SK-N-SH (cell line): Measurements from ENCODE around the gene ATXN2. TPM values are rescaled to one million over a fixed set of nuclear protein-coding genes. Genes with fewer than 3 reads are reported as not detected.
"Not testable (repeated sequence)": the region's sequence is repeated elsewhere in the genome, so short reads cannot be mapped to it uniquely, and the experiment has no call there.

Source experiments
- CTCF ChIA-PET: fragments of 300-600, 350-600 bp; formaldehyde crosslinking; extraction: SDS; loops from one replicate; lab custom pipeline; 2021; lab: Yijun Ruan, JAX
- POLR2A ChIA-PET: fragments of 350-600 bp; sonication (Branson Sonifier 250); formaldehyde crosslinking; extraction: SDS; loops from one replicate; lab custom pipeline; 2020; ENCODE audit warnings: antibody characterized with exemption, inconsistent platforms; lab: Yijun Ruan, JAX
- DNase-seq: peaks from one replicate; pipeline ENCODE4 v3.0.0; 2012
- H2AFZ ChIP-seq: fragments of 200-600 bp; sonication (generic); 2 replicates; pipeline ENCODE4 v1.8.1; 2016; ENCODE audit warnings: antibody characterized with exemption, mild to moderate bottlenecking, low read depth
- H3F3A ChIP-seq: fragments of 200-600 bp; sonication (generic); replicated peaks from 2 replicates; pipeline ENCODE3; 2016; ENCODE audit warnings: antibody characterized with exemption, mild to moderate bottlenecking; ENCODE audit not compliant: insufficient read depth
- H3K27ac ChIP-seq, 2 experiments: fragments of 200-500 bp in 1 of 2; fragments of 200-600 bp in 1 of 2; sonication (Bioruptor generic) in 1 of 2; sonication (generic), shearing (Covaris generic) in 1 of 2; 2 replicates each; pipeline versions ENCODE4 v1.5.1 to v1.6.1; 2014 to 2016; ENCODE audit warnings: low read depth in 2 of 2, inconsistent platforms in 1 of 2, low read length in 1 of 2, mild to moderate bottlenecking in 1 of 2, mixed read lengths in 1 of 2
- H3K27me3 ChIP-seq: fragments of 200-600 bp; sonication (generic), shearing (Covaris generic); 2 replicates; pipeline ENCODE4 v1.6.1; 2016; ENCODE audit warnings: mixed run types; ENCODE audit not compliant: insufficient read depth
- H3K36me3 ChIP-seq, 2 experiments: fragments of 200-500 bp in 1 of 2; fragments of 200-600 bp in 1 of 2; sonication (Bioruptor generic) in 1 of 2; sonication (generic) in 1 of 2; replicated peaks in 1 of 2; 2 replicates each; pipeline versions ENCODE3 to v1.5.1; 2014 to 2016; ENCODE audit warnings: low read length in 1 of 2, mild to moderate bottlenecking in 1 of 2; ENCODE audit not compliant: insufficient read depth in 2 of 2, control insufficient read depth in 1 of 2
- H3K4me1 ChIP-seq, 2 experiments: fragments of 200-500 bp in 1 of 2; fragments of 200-600 bp in 1 of 2; sonication (Bioruptor generic) in 1 of 2; sonication (generic), shearing (Covaris generic) in 1 of 2; 2 replicates each; pipeline versions ENCODE4 v1.5.1 to v1.6.1; 2014 to 2016; ENCODE audit warnings: low read depth in 1 of 2, low read length in 1 of 2, mixed run types in 1 of 2; ENCODE audit not compliant: insufficient read depth in 2 of 2, control insufficient read depth in 1 of 2
- H3K4me2 ChIP-seq: fragments of 200-600 bp; sonication (generic), shearing (Covaris generic); 2 replicates; pipeline ENCODE4 v1.6.1; 2017; ENCODE audit warnings: mixed run types
- H3K4me3 ChIP-seq, 2 experiments: fragments of 200-500 bp in 1 of 2; fragments of 200-600 bp in 1 of 2; sonication (Bioruptor generic) in 1 of 2; sonication (generic), shearing (Covaris generic) in 1 of 2; 2 replicates each; pipeline versions ENCODE4 v1.5.1 to v1.8.1; 2014 to 2016; ENCODE audit warnings: low read depth in 2 of 2, inconsistent platforms in 1 of 2, low read length in 1 of 2, mild to moderate bottlenecking in 1 of 2, mixed read lengths in 1 of 2, moderate library complexity in 1 of 2
- H3K79me2 ChIP-seq: fragments of 200-600 bp; sonication (generic); 2 replicates; pipeline ENCODE4 v1.8.1; 2017; ENCODE audit warnings: mild to moderate bottlenecking; ENCODE audit not compliant: insufficient read depth
- H3K9ac ChIP-seq: fragments of 200-600 bp; sonication (generic); 2 replicates; pipeline ENCODE4 v1.6.1; 2017; ENCODE audit warnings: mixed run types
- H3K9me2 ChIP-seq: fragments of 200-600 bp; sonication (generic); 2 replicates; pipeline ENCODE4 v1.6.1; 2017; ENCODE audit warnings: mixed run types
- H3K9me3 ChIP-seq: fragments of 200-600 bp; sonication (generic); 2 replicates; pipeline ENCODE4 v1.6.1; 2017; ENCODE audit warnings: mixed run types, mild to moderate bottlenecking, moderate library complexity
- H4K20me1 ChIP-seq: fragments of 200-600 bp; sonication (generic); 2 replicates; pipeline ENCODE4 v1.6.1; 2017; ENCODE audit warnings: mild to moderate bottlenecking, mixed run types; ENCODE audit not compliant: insufficient read depth
- CHD2 ChIP-seq: fragments of 150-350 bp; IDR thresholded peaks from 2 replicates; pipeline ENCODE4 v1.6.1; 2018; ENCODE audit warnings: low read length; ENCODE audit not compliant: partially characterized antibody
- ELF1 ChIP-seq: IDR thresholded peaks from 2 replicates; pipeline ENCODE4 v1.4.0; 2012
- FOSL2 ChIP-seq: IDR thresholded peaks from 2 replicates; pipeline ENCODE4 v1.4.0; 2012; ENCODE audit warnings: low read depth, mild to moderate bottlenecking, moderate library complexity, borderline replicate concordance
- FOXM1 ChIP-seq: IDR thresholded peaks from 2 replicates; pipeline ENCODE4 v1.4.0; 2012; ENCODE audit warnings: low read depth, mild to moderate bottlenecking
- MAX ChIP-seq: IDR thresholded peaks from 2 replicates; pipeline ENCODE4 v1.4.0; 2012; ENCODE audit warnings: low read depth
- MEF2A ChIP-seq: IDR thresholded peaks from 2 replicates; pipeline ENCODE4 v1.4.0; 2012; ENCODE audit warnings: low read depth, borderline replicate concordance
- NRF1 ChIP-seq: IDR thresholded peaks from 2 replicates; pipeline ENCODE4 v1.6.1; 2012; ENCODE audit warnings: low read depth, mild to moderate bottlenecking, low read length
- POLR2AphosphoS5 ChIP-seq: IDR thresholded peaks from 2 replicates; pipeline ENCODE4 v1.6.1; 2012; ENCODE audit warnings: low read depth, low read length
- RAD21 ChIP-seq: IDR thresholded peaks from 2 replicates; pipeline ENCODE4 v1.6.1; 2012; ENCODE audit warnings: mild to moderate bottlenecking, low read length
- RXRA ChIP-seq: IDR thresholded peaks from 2 replicates; pipeline ENCODE4 v1.4.0; 2012; ENCODE audit warnings: low read depth, mild to moderate bottlenecking, borderline replicate concordance
- TCF12 ChIP-seq: IDR thresholded peaks from 2 replicates; pipeline ENCODE4 v1.4.0; 2012
- YY1 ChIP-seq: IDR thresholded peaks from 2 replicates; pipeline ENCODE4 v1.4.0; 2012; ENCODE audit warnings: low read depth, mild to moderate bottlenecking
- WGBS: methylation state at CpG from one replicate; pipeline ENCODE4 v1.1.6; 2017; ENCODE audit warnings: low lambda C conversion rate; 5-methylcytosine and 5-hydroxymethylcytosine counted together
- polyA plus RNA-seq, 3 experiments: library from polyadenylated mRNA; depleted of rRNA; stranded (reverse); fragments of >200 nt; gene quantifications; 2 replicates each; pipeline ENCODE4 v1.2.3, GENCODE V29; 2012

Gene ATXN2
- polyA plus RNA-seq, 1 of the 3 experiments (the other 2 are of a cell fraction) = 35.7 TPM

GRCh38 chr12:111557271-111558106 lies 41.6 kb downstream of the ATXN2 start (continued):
- TF ChIP-seq MAX (0 out of 2 replicates have a peak, but pooled peaks have one; percentile 14), TCF12 (peak; percentile 72)

GRCh38 chr12:111556676-111557075 lies 42.4 kb downstream of the ATXN2 start:
- peak overlapping the region in 1 of 2 experiments; percentile 73; a peak in 3 of 4 replicates for H3K27ac ChIP-seq
- POLR2A ChIA-PET = interaction anchor here (1.2 kb wide), 1 partner anchor 129 kb away, joined by 3 read pairs; the partner anchor contains the start of gene BRAP
- 93% methylated on average over 6 of the region's 6 CpGs for WGBS
- H3K36me3 ChIP-seq = peaks cover 4 to 20% of the 10 kb centered on the region in 2 experiments
- CTCF ChIA-PET = no interaction called here
- H3K9me3 ChIP-seq = no peaks in the 10 kb centered on the region
- peaks cover 81% of the 10 kb centered on the region for H4K20me1 ChIP-seq
- no peak overlapping the region for H2AFZ ChIP-seq
- TF ChIP-seq TCF12 (no peak), FOXM1 (no peak), POLR2AphosphoS5 (no peak), MEF2A (no peak), ELF1 (no peak), RAD21 (no peak), NRF1 (no peak), FOSL2 (no peak), CHD2 (no peak), YY1 (no peak), RXRA (no peak)
- H3K27me3 ChIP-seq = no peaks in the 10 kb centered on the region
- no peak overlapping the region; the same call in 1 of the 2 replicates for H3K9ac ChIP-seq
- H3K9me2 ChIP-seq = no peaks in the 10 kb centered on the region
- no peak overlapping the region for H3K4me3 ChIP-seq
- peak overlapping the region; percentile 49; the same call in 1 of the 2 replicates for H3K4me2 ChIP-seq
- DNase-seq = no peak
- H3F3A ChIP-seq = peaks cover 49% of the 10 kb centered on the region
- peaks cover 0 to 27% of the 10 kb centered on the region in 2 experiments; a peak in 2 of 4 replicates for H3K4me1 ChIP-seq
- H3K79me2 ChIP-seq = peaks cover 99% of the 10 kb centered on the region

DNA sequence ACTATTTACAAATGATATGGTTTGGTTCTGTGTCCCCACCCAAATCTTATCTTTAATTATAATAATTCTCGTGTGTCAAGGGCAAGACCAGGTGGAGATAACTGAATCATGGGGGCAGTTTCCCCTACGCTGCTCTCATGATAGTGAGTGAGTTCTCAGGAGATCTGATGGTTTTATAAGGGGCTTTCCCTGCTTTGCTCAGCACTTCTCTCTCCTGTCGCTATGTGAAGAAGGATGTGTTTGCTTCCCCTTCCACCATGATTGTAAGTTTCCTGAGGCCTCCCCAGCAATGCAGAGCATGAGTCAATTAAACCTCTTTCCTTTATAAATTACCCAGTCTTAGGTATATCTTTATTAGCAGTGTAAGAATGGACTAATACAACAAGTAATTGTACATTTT lies 43.8 kb downstream of the ATXN2 start:
- WGBS = 97% methylated on average over 3 of the region's 3 CpGs
- Histone ChIP-seq H3F3A (peaks cover 49% of the 10 kb centered on the region), H4K20me1 (peaks cover 67% of the 10 kb centered on the region), H3K4me1 (peaks cover 0 to 22% of the 10 kb centered on the region in 2 experiments; a peak in 2 of 4 replicates), H3K79me2 (peaks cover 99% of the 10 kb centered on the region), H3K36me3 (peaks cover 14 to 31% of the 10 kb centered on the region in 2 experiments), H3K27ac (peak overlapping the region in 1 of 2 experiments; percentile 15; a peak in 2 of 4 replicates)
- CTCF ChIA-PET = interaction anchor here (1.1 kb wide), 1 partner anchor 66 kb away, joined by 3 read pairs; no protein-coding TSS in a partner anchor
- DNase-seq, POLR2A ChIA-PET, H3K9ac ChIP-seq, H2AFZ ChIP-seq, H3K27me3 ChIP-seq, H3K9me3 ChIP-seq, H3K4me3 ChIP-seq, H3K9me2 ChIP-seq, H3K4me2 ChIP-seq: not testable (repeated sequence)
